Neural crest cell (in vitro differentiated cells): ENCODE data around the gene RHBDF2. TPM values are rescaled to one million over a fixed set of nuclear protein-coding genes. Genes with fewer than 3 reads are reported as not detected.
"Not testable (repeated sequence)": the region's sequence is repeated elsewhere in the genome, so short reads cannot be mapped to it uniquely, and the experiment has no call there.

ENCODE experiments used
- DNase-seq: peaks from one replicate; pipeline ENCODE4 v3.0.0; 2021; ENCODE audit warnings: low read depth, mixed read lengths, low spot score
- H3K27ac Mint-ChIP-seq: one replicate; pipeline ENCODE4 v1.8.0; 2021; ENCODE audit warnings: mild to moderate bottlenecking, mixed read lengths; ENCODE audit not compliant: unreplicated experiment
- H3K27me3 Mint-ChIP-seq: 2 replicates; pipeline ENCODE4 v1.8.0; 2021; ENCODE audit warnings: low read depth, mild to moderate bottlenecking, mixed read lengths
- H3K36me3 Mint-ChIP-seq: 2 replicates; pipeline ENCODE4 v1.8.0; 2021; ENCODE audit warnings: low read depth, mild to moderate bottlenecking, mixed read lengths
- H3K4me1 Mint-ChIP-seq: 2 replicates; pipeline ENCODE4 v1.8.0; 2021; ENCODE audit warnings: mixed read lengths
- H3K4me3 Mint-ChIP-seq: one replicate; pipeline ENCODE4 v1.8.0; 2021; ENCODE audit warnings: mild to moderate bottlenecking, mixed read lengths
- H3K9me3 Mint-ChIP-seq: 2 replicates; pipeline ENCODE4 v1.8.0; 2021; ENCODE audit warnings: mixed read lengths
- total RNA-seq: library from RNA; stranded (reverse); gene quantifications from 2 replicates; pipeline ENCODE4 v1.2.1, GENCODE V29; 2021
- TF ChIP-seq, protein P1 (sequence below): fragments of 200-600 bp; sonication (generic); conservative IDR thresholded peaks from 2 replicates; pipeline ENCODE4 v1.5.0; 2021; ENCODE audit warnings: antibody characterized with exemption, mild to moderate bottlenecking

RHBDF2 gene
- total RNA-seq, 1 donor from 2014 or later: 3.6 TPM

DNA sequence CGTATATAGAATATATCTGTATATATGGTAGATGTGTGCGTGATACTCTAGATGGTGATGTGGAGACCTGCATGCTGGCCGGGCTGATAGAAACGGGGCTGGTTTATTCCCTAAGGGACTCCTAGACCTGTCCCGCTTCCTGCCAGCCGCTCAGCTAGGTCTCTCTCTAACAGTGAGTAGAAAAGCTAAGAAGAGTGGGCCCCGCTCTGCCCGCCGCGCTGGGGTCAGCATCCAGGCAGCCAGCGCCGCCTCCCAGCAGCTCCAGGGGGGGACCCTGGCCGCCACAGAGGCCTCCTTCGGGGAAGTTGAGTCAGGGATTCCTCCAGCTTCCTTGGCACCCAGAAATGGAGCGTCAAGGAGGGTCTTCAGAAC lies 26.9 kb upstream of the RHBDF2 start:
- Mint-ChIP-seq H3K27ac (no peak overlapping the region), H3K36me3 (no peaks in the 10 kb centered on the region), H3K9me3 (no peaks in the 10 kb centered on the region), H3K27me3 (peaks cover 6% of the 10 kb centered on the region), H3K4me3 (peak overlapping the region; percentile 77), H3K4me1 (peaks cover 54% of the 10 kb centered on the region)
- no peak for DNase-seq
- TF ChIP-seq, protein P1, sequence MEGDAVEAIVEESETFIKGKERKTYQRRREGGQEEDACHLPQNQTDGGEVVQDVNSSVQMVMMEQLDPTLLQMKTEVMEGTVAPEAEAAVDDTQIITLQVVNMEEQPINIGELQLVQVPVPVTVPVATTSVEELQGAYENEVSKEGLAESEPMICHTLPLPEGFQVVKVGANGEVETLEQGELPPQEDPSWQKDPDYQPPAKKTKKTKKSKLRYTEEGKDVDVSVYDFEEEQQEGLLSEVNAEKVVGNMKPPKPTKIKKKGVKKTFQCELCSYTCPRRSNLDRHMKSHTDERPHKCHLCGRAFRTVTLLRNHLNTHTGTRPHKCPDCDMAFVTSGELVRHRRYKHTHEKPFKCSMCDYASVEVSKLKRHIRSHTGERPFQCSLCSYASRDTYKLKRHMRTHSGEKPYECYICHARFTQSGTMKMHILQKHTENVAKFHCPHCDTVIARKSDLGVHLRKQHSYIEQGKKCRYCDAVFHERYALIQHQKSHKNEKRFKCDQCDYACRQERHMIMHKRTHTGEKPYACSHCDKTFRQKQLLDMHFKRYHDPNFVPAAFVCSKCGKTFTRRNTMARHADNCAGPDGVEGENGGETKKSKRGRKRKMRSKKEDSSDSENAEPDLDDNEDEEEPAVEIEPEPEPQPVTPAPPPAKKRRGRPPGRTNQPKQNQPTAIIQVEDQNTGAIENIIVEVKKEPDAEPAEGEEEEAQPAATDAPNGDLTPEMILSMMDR: no peak

DNA sequence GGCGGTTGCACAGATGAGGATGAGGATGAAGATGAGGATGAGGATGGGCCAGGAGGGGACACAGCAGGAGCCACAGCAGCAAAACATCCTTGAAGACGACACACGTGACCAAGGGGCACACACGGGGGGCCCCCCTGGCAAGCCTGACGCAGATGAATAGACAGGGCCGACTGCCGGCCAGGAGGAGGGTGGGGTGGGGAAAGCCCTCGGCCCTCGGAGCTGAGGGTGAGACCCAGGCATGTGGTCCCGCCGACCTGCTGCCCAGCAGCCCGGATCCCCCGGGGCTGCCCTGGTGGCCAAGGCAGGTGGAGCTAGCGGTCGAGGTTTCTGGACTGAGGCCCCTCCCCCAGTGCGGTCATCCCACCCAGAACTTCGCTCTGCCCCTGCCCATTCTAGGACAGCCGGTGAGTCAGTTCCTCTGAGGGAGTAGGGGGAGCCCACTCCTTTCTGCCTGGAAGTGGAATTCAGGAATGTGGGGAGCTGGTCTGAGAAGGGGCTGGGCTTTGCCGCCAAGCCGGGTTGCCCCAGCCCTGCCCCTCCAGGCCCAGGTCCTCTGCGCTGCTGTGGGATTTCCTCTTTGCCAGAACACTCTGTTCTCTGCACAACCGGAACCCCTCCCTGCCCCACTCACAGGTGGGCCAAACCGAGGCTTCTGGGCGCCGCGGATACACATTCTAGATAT lies 26.3 kb upstream of the RHBDF2 start:
- H3K27me3 Mint-ChIP-seq: peaks cover 6% of the 10 kb centered on the region
- TF ChIP-seq, protein P1: no peak
- no peak for DNase-seq
- no peak overlapping the region for H3K27ac Mint-ChIP-seq
- no peaks in the 10 kb centered on the region for H3K9me3 Mint-ChIP-seq
- H3K4me1 Mint-ChIP-seq: peaks cover 51% of the 10 kb centered on the region
- no peak overlapping the region for H3K4me3 Mint-ChIP-seq
- no peaks in the 10 kb centered on the region for H3K36me3 Mint-ChIP-seq

DNA sequence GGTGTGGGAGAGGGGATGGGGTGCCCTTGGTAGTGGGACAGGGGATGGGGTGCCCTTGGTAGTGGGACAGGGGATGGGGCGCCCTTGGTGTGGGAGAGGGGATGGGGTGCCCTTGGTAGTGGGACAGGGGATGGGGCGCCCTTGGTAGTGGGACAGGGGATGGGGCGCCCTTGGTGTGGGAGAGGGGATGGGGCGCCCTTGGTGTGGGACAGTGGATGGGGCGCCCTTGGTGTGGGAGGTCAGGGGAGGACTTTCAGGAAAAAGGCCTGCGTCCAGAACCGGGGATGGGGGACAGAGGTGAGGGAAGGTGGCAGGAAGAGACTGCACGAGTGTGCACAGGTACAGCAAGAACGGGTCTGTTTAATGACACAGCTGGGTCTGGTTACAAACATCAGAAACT lies 25.8 kb upstream of the RHBDF2 start:
- H3K4me3 Mint-ChIP-seq, H3K36me3 Mint-ChIP-seq, DNase-seq, H3K27me3 Mint-ChIP-seq, H3K27ac Mint-ChIP-seq, H3K9me3 Mint-ChIP-seq: not testable (repeated sequence)
- peaks cover 47% of the 10 kb centered on the region for H3K4me1 Mint-ChIP-seq

DNA sequence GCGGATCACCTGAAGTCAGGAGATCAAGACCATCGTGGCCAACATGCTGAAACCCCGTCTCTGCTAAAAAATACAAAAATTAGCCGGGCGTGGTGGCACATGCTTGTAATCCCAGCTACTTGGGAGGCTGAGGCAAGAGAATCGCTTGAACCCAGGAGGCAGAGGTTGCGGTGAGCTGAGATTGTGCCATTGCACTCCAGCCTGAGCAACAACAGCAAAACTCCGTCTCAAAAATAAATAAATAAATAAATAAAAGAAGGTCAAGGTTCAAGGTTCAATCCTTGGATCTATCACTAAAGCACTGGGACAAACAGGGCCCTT lies 24.2 kb upstream of the RHBDF2 start:
- DNase-seq, H3K27me3 Mint-ChIP-seq, H3K36me3 Mint-ChIP-seq, H3K9me3 Mint-ChIP-seq, H3K27ac Mint-ChIP-seq, H3K4me3 Mint-ChIP-seq: not testable (repeated sequence)
- H3K4me1 Mint-ChIP-seq: peaks cover 40% of the 10 kb centered on the region

DNA sequence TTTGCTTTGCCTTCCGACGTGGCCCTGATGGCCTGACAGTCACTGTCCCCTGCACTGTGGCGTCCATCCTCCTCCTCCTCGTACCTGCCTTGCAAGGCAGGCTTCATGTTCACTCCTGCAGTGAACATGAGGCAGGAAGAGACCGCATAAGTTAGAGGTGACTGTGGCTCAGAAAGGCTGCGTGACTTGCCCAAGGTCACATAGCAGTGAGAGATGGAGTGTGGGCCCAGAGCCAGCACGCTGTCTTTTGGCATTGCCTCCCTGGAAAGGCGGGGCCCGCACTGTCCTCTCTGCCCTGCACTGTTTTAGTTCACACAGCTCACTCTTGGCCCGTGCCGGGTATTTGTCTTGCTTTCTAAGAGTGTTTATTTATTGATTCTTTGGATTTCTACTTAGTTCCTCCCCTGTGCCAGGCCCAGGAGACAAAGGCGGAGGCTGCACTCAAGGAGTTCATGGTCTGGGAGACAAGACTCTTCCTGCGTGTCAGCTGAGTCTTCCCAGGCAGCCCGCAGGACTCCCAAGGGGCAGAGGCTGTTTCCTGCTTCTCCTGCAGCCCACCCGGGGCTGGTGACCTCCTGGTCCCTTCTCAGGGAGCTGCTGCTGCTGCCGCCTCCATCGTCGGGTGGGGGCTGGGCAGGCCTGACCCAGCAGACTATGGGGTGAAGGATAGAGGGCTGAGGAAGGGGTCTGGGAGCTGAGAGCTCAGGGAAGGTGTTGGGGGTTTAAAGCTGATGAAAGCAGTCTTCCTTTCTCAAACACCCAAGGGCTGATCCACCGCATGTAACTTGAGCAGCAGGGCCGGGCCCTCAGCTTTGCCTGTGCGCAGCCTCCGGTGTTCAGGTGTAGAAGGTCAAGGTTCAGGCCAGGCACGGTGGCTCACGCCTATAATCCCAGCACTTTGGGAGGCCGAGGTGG lies 23.6 kb upstream of the RHBDF2 start:
- no peak overlapping the region for H3K27ac Mint-ChIP-seq
- no peaks in the 10 kb centered on the region for H3K36me3 Mint-ChIP-seq
- peaks cover 34% of the 10 kb centered on the region for H3K4me1 Mint-ChIP-seq
- no peaks in the 10 kb centered on the region for H3K9me3 Mint-ChIP-seq
- no peak for DNase-seq
- TF ChIP-seq, protein P1: no peak
- peak overlapping the region; percentile 11 for H3K4me3 Mint-ChIP-seq
- peaks cover 6% of the 10 kb centered on the region for H3K27me3 Mint-ChIP-seq

DNA sequence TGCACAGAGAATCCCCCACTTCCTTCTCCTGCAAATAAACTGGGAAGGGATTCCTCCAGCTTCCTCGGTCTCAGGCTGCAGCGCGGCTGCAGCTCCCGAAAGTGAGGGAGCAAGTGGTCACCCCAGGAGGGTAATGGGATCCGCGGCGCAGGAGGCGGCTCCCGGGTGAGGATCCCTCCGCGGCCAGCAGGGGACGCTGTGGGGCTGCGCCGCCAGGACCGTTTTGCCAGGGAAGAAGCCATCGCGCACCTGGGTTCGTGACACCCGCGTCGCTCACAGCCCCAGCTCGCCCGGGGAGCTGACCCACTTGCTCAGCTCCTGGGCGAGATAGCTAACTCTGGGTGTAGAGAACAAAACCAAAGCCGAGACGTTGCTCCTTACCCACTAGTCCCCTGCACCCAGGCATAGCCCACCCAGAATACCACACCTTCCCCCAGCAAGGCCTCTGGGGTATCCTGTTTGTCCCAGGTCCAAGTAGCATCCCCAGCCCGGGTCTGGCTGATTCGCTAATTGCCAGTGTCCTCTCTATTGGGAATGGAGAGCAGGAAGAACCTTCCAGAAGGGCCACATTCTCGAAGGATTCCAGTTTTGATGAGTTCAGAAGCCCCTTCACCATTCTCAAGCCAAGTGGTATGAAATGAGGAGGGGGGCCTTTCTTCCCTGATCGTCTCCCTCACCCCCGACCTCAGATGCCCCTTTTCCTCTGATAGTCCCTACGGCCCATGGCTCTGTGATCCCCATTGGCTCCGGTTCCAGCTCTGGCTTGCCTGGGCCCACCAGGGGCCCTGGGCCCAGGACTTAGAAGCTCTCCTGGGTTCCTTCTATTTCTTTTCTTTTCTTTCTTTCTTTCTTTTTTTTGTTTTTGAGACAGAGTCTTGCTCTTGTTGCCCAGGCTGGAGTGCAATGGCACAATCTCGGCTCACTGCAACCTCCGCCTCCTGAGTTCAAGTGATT lies 22.1 kb upstream of the RHBDF2 start:
- TF ChIP-seq, protein P1: peak; percentile 99
- Mint-ChIP-seq H3K4me3 (no peak overlapping the region), H3K4me1 (peaks cover 23% of the 10 kb centered on the region), H3K36me3 (no peaks in the 10 kb centered on the region), H3K9me3 (no peaks in the 10 kb centered on the region), H3K27me3 (peaks cover 6% of the 10 kb centered on the region), H3K27ac (no peak overlapping the region)
- peak; percentile 77 for DNase-seq

DNA sequence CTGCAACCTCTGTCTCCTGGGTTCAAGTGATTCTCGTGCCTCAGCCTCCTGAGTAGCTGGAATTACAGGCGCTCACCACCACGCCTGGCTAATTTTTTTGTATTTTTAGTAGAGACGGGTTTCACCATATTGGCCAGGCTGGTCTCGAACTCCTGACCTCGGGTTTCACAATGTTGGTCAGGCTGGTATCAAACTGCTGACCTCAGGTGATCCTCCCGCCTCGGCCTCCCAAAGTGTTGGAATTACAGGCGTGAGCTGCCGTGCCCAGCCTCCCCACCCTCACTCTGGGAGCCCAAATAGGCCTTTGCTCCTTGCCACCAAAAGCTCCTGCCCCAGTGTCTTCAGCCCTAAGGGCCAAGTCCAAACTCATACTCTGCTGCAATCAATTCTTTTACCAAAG lies 20.5 kb upstream of the RHBDF2 start:
- H3K27ac Mint-ChIP-seq, H3K9me3 Mint-ChIP-seq, H3K4me3 Mint-ChIP-seq, H3K36me3 Mint-ChIP-seq, H3K27me3 Mint-ChIP-seq, DNase-seq: not testable (repeated sequence)
- H3K4me1 Mint-ChIP-seq: peaks cover 14% of the 10 kb centered on the region
